Measurements from ENCODE around the gene MIGA1. TPM values are rescaled to one million over a fixed set of nuclear protein-coding genes. Genes with fewer than 3 reads are reported as not detected.
"Not testable (repeated sequence)": the region's sequence is repeated elsewhere in the genome, so short reads cannot be mapped to it uniquely, and the experiment has no call there.

Gene MIGA1
- total RNA-seq, 3 donors from 2014 or later, result 6.4 to 8.2 (median 6.8) TPM

GRCh38 chr1:77889671-77890070 lies 110.2 kb downstream of the MIGA1 start:
- Mint-ChIP-seq H3K4me3 (no peak overlapping the region), H3K9me3 (no peaks in the 10 kb centered on the region), H3K36me3 (ENCODE audit: insufficient read depth) (peaks cover 8% of the 10 kb centered on the region), H3K27me3 (ENCODE audit: low read depth) (peaks cover 17% of the 10 kb centered on the region), H3K4me1 (ENCODE audit: low read depth) (peaks cover 11% of the 10 kb centered on the region)
- DNase-seq, result no peak
- ATAC-seq, result no peak

GRCh38 chr1:77891200-77891599 lies 111.8 kb downstream of the MIGA1 start:
- no peak overlapping the region for H3K4me3 Mint-ChIP-seq
- peaks cover 11% of the 10 kb centered on the region for H3K4me1 Mint-ChIP-seq (ENCODE audit: low read depth)
- peaks cover 17% of the 10 kb centered on the region for H3K27me3 Mint-ChIP-seq (ENCODE audit: low read depth)
- ATAC-seq, result no peak
- H3K36me3 Mint-ChIP-seq (ENCODE audit: insufficient read depth), result peaks cover 6% of the 10 kb centered on the region
- H3K9me3 Mint-ChIP-seq, result no peaks in the 10 kb centered on the region
- no peak for DNase-seq

- DNase-seq (no peak), ATAC-seq (no peak)
- Mint-ChIP-seq H3K9me3 (no peaks in the 10 kb centered on the region), H3K4me1 (ENCODE audit: low read depth) (no peaks in the 10 kb centered on the region), H3K27me3 (ENCODE audit: low read depth) (no peaks in the 10 kb centered on the region), H3K36me3 (ENCODE audit: insufficient read depth) (no peaks in the 10 kb centered on the region), H3K4me3 (no peak overlapping the region)
These were observed 120.3 kb downstream of the MIGA1 start for GRCh38 chr1:77899647-77900320.

- Mint-ChIP-seq H3K4me3 (no peak overlapping the region), H3K27me3 (ENCODE audit: low read depth) (no peaks in the 10 kb centered on the region), H3K4me1 (ENCODE audit: low read depth) (no peaks in the 10 kb centered on the region), H3K36me3 (ENCODE audit: insufficient read depth) (no peaks in the 10 kb centered on the region), H3K9me3 (no peaks in the 10 kb centered on the region)
- DNase-seq (no peak), ATAC-seq (no peak)
These were observed 121.3 kb downstream of the MIGA1 start for GRCh38 chr1:77900687-77901293.

GRCh38 chr1:77905603-77906002 lies 126.2 kb downstream of the MIGA1 start:
- no peaks in the 10 kb centered on the region for H3K36me3 Mint-ChIP-seq (ENCODE audit: insufficient read depth)
- DNase-seq, result no peak
- H3K4me1 Mint-ChIP-seq (ENCODE audit: low read depth), result no peaks in the 10 kb centered on the region
- ATAC-seq, result no peak
- no peaks in the 10 kb centered on the region for H3K9me3 Mint-ChIP-seq
- no peak overlapping the region for H3K4me3 Mint-ChIP-seq
- no peaks in the 10 kb centered on the region for H3K27me3 Mint-ChIP-seq (ENCODE audit: low read depth)

- Mint-ChIP-seq H3K9me3 (no peaks in the 10 kb centered on the region), H3K27me3 (ENCODE audit: low read depth) (no peaks in the 10 kb centered on the region), H3K4me1 (ENCODE audit: low read depth) (no peaks in the 10 kb centered on the region), H3K36me3 (ENCODE audit: insufficient read depth) (no peaks in the 10 kb centered on the region), H3K4me3 (no peak overlapping the region)
- ATAC-seq (no peak), DNase-seq (no peak)
These were observed 126.6 kb downstream of the MIGA1 start for GRCh38 chr1:77906019-77906545.

- no peaks in the 10 kb centered on the region for H3K27me3 Mint-ChIP-seq (ENCODE audit: low read depth)
- no peaks in the 10 kb centered on the region for H3K9me3 Mint-ChIP-seq
- ATAC-seq (no peak), DNase-seq (no peak)
- no peaks in the 10 kb centered on the region for H3K36me3 Mint-ChIP-seq (ENCODE audit: insufficient read depth)
- no peak overlapping the region for H3K4me3 Mint-ChIP-seq
- H3K4me1 Mint-ChIP-seq (ENCODE audit: low read depth), result no peaks in the 10 kb centered on the region
These were observed 127.2 kb downstream of the MIGA1 start for GRCh38 chr1:77906624-77907023.

GRCh38 chr1:77910116-77910515 lies 130.7 kb downstream of the MIGA1 start:
- H3K9me3 Mint-ChIP-seq, result no peaks in the 10 kb centered on the region
- H3K4me3 Mint-ChIP-seq, result no peak overlapping the region
- H3K36me3 Mint-ChIP-seq (ENCODE audit: insufficient read depth), result no peaks in the 10 kb centered on the region
- no peak for ATAC-seq
- no peaks in the 10 kb centered on the region for H3K27me3 Mint-ChIP-seq (ENCODE audit: low read depth)
- no peaks in the 10 kb centered on the region for H3K4me1 Mint-ChIP-seq (ENCODE audit: low read depth)
- no peak for DNase-seq

GRCh38 chr1:77918918-77919317 lies 139.5 kb downstream of the MIGA1 start:
- H3K4me1 Mint-ChIP-seq (ENCODE audit: low read depth); H3K9me3 Mint-ChIP-seq; DNase-seq; H3K36me3 Mint-ChIP-seq (ENCODE audit: insufficient read depth); H3K4me3 Mint-ChIP-seq; ATAC-seq; H3K27me3 Mint-ChIP-seq (ENCODE audit: low read depth): not testable (repeated sequence)

- Mint-ChIP-seq H3K36me3 (ENCODE audit: insufficient read depth) (peaks cover 6% of the 10 kb centered on the region), H3K9me3 (no peaks in the 10 kb centered on the region), H3K27me3 (ENCODE audit: low read depth) (no peaks in the 10 kb centered on the region), H3K4me1 (ENCODE audit: low read depth) (peaks cover 9% of the 10 kb centered on the region), H3K4me3 (no peak overlapping the region)
- no peak for ATAC-seq
- no peak for DNase-seq
These were observed 146.1 kb downstream of the MIGA1 start for GRCh38 chr1:77925518-77925917.

- peaks cover 10% of the 10 kb centered on the region for H3K36me3 Mint-ChIP-seq (ENCODE audit: insufficient read depth)
- peaks cover 9% of the 10 kb centered on the region for H3K4me1 Mint-ChIP-seq (ENCODE audit: low read depth)
- DNase-seq (no peak), ATAC-seq (no peak)
- H3K9me3 Mint-ChIP-seq, result no peaks in the 10 kb centered on the region
- peak overlapping the region; percentile 78 for H3K4me3 Mint-ChIP-seq
- no peaks in the 10 kb centered on the region for H3K27me3 Mint-ChIP-seq (ENCODE audit: low read depth)
These were observed 146.5 kb downstream of the MIGA1 start for GRCh38 chr1:77925956-77926355.

- H3K36me3 Mint-ChIP-seq (ENCODE audit: insufficient read depth), result peaks cover 10% of the 10 kb centered on the region
- H3K4me1 Mint-ChIP-seq (ENCODE audit: low read depth), result peaks cover 9% of the 10 kb centered on the region
- no peak for DNase-seq
- H3K27me3 Mint-ChIP-seq (ENCODE audit: low read depth), result no peaks in the 10 kb centered on the region
- ATAC-seq, result peak; percentile 23 to 32
- peak overlapping the region; percentile 78 for H3K4me3 Mint-ChIP-seq
- no peaks in the 10 kb centered on the region for H3K9me3 Mint-ChIP-seq
These were observed 147.3 kb downstream of the MIGA1 start for GRCh38 chr1:77926561-77927357.

GRCh38 chr1:77927414-77927813 lies 148.0 kb downstream of the MIGA1 start:
- ATAC-seq, result no peak

More at GRCh38 chr1:77927414-77927813, 148.0 kb downstream of the MIGA1 start:
- Mint-ChIP-seq H3K4me3 (peak overlapping the region; percentile 65), H3K27me3 (ENCODE audit: low read depth) (no peaks in the 10 kb centered on the region), H3K36me3 (ENCODE audit: insufficient read depth) (peaks cover 10% of the 10 kb centered on the region), H3K9me3 (no peaks in the 10 kb centered on the region), H3K4me1 (ENCODE audit: low read depth) (peaks cover 9% of the 10 kb centered on the region)
- no peak for DNase-seq

All from activated T-cell treated with anti-CD3 and anti-CD28 coated beads, Interleukin-2, amount 50 U/mL, for 4 hours (primary cell).